Astrocyte of the spinal cord (primary cell): ENCODE measurements around the gene KCNAB2.

Experiments used
- DNase-seq: peaks from one replicate; pipeline ENCODE4 v3.0.0; 2011; ENCODE audit warnings: low read depth, low spot score
- H3K4me3 ChIP-seq: 2 replicates; pipeline ENCODE4 v1.5.1; 2011; ENCODE audit warnings: low read depth, mild to moderate bottlenecking, low read length, moderate library complexity
- in situ Hi-C: cut with HindIII; loops from 2 replicates; pipeline ENCODE4 v1.10.0; 2017; ENCODE audit warnings: low sequenced_read_pairs
- TF ChIP-seq, protein P1 (sequence below): IDR thresholded peaks from 2 replicates; pipeline ENCODE4 v1.5.1; 2012; ENCODE audit warnings: low read depth, mild to moderate bottlenecking, low read length, inconsistent platforms

KCNAB2 gene

GRCh38 chr1:6077506-6077905, 31.8 kb downstream of the KCNAB2 start:
- H3K4me3 ChIP-seq = no peak overlapping the region
- no peak for DNase-seq
- in situ Hi-C loops = no loop called here
- TF ChIP-seq, protein P1, sequence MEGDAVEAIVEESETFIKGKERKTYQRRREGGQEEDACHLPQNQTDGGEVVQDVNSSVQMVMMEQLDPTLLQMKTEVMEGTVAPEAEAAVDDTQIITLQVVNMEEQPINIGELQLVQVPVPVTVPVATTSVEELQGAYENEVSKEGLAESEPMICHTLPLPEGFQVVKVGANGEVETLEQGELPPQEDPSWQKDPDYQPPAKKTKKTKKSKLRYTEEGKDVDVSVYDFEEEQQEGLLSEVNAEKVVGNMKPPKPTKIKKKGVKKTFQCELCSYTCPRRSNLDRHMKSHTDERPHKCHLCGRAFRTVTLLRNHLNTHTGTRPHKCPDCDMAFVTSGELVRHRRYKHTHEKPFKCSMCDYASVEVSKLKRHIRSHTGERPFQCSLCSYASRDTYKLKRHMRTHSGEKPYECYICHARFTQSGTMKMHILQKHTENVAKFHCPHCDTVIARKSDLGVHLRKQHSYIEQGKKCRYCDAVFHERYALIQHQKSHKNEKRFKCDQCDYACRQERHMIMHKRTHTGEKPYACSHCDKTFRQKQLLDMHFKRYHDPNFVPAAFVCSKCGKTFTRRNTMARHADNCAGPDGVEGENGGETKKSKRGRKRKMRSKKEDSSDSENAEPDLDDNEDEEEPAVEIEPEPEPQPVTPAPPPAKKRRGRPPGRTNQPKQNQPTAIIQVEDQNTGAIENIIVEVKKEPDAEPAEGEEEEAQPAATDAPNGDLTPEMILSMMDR = no peak

DNA sequence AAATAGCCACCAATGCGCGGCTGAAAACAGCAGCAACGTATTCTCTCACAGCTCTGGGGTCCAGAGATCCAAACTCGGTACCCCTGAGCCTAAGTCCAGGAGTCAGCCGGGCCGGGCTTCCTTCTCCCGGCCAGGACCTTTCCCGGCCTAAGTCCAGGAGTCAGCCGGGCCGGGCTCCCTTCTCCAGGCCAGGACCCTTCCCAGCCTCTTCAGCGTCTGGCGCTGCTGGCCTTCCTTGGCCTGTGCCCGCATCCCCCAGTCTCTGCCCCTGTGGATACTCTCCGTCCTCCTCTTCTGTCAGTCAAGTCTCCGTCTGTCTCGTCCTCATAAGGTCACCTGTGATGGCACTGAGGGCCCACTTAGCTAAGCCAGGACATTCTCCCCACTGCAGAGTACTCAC, 32.2 kb downstream of the KCNAB2 start:
- TF ChIP-seq, protein P1 = no peak
- DNase-seq = no peak
- no peak overlapping the region for H3K4me3 ChIP-seq
- in situ Hi-C loops = no loop called here

DNA sequence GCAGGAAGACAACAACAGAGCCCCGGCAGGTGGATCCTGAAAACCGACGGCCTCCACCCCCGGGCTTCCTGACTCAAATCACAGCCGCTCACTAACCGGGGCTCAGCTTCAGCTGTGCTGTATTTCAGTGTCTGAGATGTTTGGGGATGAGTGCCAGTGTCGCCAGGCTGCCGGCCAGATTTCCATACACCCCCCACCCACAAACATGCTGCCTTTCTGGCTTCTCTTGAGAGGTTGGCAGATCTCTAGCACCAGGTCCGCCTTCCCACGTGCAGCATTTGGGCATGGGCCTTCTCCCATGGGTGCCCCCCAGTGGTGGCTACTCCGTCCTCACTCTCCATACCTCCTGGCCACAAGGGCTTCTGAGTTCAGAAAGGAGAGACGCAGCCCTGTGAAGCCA, 34.8 kb downstream of the KCNAB2 start:
- no peak for DNase-seq
- in situ Hi-C loops = no loop called here
- H3K4me3 ChIP-seq = no peak overlapping the region
- TF ChIP-seq, protein P1 = peak; percentile 31

- TF ChIP-seq, protein P1 = no peak
- no peak overlapping the region for H3K4me3 ChIP-seq
- no peak for DNase-seq
- in situ Hi-C loops = no loop called here
Observed at GRCh38 chr1:6081901-6082300, 36.2 kb downstream of the KCNAB2 start.

- in situ Hi-C loops = no loop called here
- H3K4me3 ChIP-seq = no peak overlapping the region
- TF ChIP-seq, protein P1 = peak; percentile 38
- no peak for DNase-seq
Observed at GRCh38 chr1:6082430-6082971, 36.8 kb downstream of the KCNAB2 start.

DNA sequence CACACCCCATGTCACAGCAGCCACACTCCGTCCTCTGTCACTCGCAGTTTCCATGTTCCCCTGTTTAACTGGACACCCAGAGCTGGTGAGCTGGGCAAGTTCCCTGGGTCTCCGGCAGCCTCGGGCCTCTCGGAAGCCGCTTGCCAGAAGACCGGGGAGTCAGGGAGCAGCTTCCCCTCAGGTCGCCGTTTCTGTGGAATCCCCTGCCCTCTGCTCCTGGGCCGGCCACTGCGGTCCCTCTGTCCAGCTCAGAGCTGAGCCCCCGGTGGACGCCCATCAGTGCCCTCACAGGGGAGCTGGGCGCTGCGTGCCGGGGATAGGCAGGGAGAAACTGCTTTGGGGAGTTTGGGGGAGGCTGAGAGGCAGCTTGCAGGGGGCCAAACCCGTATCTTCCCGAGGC, 37.7 kb downstream of the KCNAB2 start:
- no peak overlapping the region for H3K4me3 ChIP-seq
- no peak for DNase-seq
- TF ChIP-seq, protein P1 = no peak
- in situ Hi-C loops = no loop called here

DNA sequence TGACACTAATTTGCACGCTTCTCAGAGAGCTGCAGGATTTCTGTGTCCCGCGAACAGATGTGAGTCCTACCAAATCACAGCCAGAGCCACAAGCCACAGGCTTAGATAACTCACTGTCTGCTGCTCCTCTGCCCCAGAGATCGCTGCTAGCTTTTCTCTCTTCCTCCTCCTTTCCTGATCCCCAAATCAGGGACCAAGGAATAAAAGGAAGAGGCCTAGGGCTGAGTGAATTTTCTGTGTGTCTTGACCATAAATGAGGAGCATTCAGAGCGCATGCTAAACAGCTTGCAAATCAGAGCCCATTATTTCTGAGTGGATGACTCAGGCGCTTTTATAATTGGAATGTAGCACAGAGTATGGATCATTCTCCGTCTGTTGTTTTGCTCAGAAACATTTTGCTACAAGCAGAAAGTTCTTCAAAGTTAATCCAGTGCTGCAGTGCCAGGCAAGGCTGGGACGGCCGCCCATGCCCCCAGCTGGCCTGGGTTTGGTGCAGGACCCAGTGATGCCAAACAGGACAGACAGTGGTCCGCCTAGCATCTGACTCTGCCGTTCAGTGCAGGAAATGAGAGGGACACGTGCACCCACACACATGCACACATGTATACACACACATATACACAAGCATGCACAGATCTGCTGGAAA, 38.2 kb downstream of the KCNAB2 start:
- in situ Hi-C loops = no loop called here
- no peak overlapping the region for H3K4me3 ChIP-seq
- DNase-seq = no peak
- TF ChIP-seq, protein P1 = no peak
